ENCODE measurements around the gene UBE2L5. TPM values are rescaled to one million over a fixed set of nuclear protein-coding genes. Genes with fewer than 3 reads are reported as not detected.

The UBE2L5 gene
- total and polyA plus RNA-seq, 2 of the 8 experiments (the other 6 are each of a cell fraction or from before 2014, with no cell fraction given): not detected

GRCh38 chr13:30413842-30414241 lies 8.5 kb upstream of the UBE2L5 start:
- Histone ChIP-seq H3K27me3 (replicated peaks in 1 of 4; ENCODE audit: control insufficient read depth in 3 of 4, extremely low read depth in 1 of 4, insufficient read depth in 3 of 4, low read length in 3 of 4) (peaks cover 0 to 12% (median 7%) of the 10 kb centered on the region in 4 experiments; a peak in 6 of 7 replicates), H3K9ac (replicated peaks in 1 of 4; ENCODE audit: extremely low read depth in 1 of 4, low read depth in 3 of 4, low read length in 3 of 4) (no peak overlapping the region), H3K14ac (ENCODE audit: insufficient read length) (no peak overlapping the region), H3K27ac (ENCODE audit: low read depth, low read length) (no peak overlapping the region), H2AFZ (ENCODE audit: low read length) (no peak overlapping the region), H2BK120ac (replicated peaks; ENCODE audit: low read depth, low read length) (no peak overlapping the region), H3K4me2 (ENCODE audit: insufficient read depth in 1 of 2, low read depth in 2 of 2, low read length in 2 of 2) (no peak overlapping the region), H2BK5ac (ENCODE audit: low read depth, low read length) (no peak overlapping the region), H4K8ac (ENCODE audit: extremely low read depth, insufficient read depth, low read length) (no peak overlapping the region), H3K4me1 (replicated peaks in 1 of 4; ENCODE audit: control insufficient read depth in 3 of 4, insufficient read depth in 4 of 4, low read length in 3 of 4) (peaks cover under 1 to 6% (median 2%) of the 10 kb centered on the region in 4 experiments; a peak in 5 of 7 replicates), H3K4me3 (ENCODE audit: extremely low read depth in 1 of 4, insufficient read depth in 2 of 4, low read depth in 3 of 4, low read length in 4 of 4) (no peak overlapping the region), H3K18ac (ENCODE audit: extremely low read depth, low read length) (no peak overlapping the region), H2AK5ac (ENCODE audit: low read depth, low read length) (no peak overlapping the region), H2BK12ac (ENCODE audit: low read depth, low read length) (no peak overlapping the region), H3K9me3 (ENCODE audit: insufficient read depth in 2 of 2, low read depth in 1 of 2, low read length in 1 of 2) (no peaks in the 10 kb centered on the region), H3K36me3 (ENCODE audit: control insufficient read depth in 2 of 4, insufficient read depth in 4 of 4, low read length in 3 of 4) (no peaks in the 10 kb centered on the region), H4K20me1 (replicated peaks in 1 of 2; ENCODE audit: control insufficient read depth in 1 of 2, insufficient read depth in 2 of 2, low read length in 2 of 2) (no peaks in the 10 kb centered on the region), H3K56ac (replicated peaks; ENCODE audit: insufficient read length, low read depth, low read length) (no peak overlapping the region), H3K79me2 (ENCODE audit: control insufficient read depth in 1 of 2, insufficient read depth in 2 of 2, low read length in 2 of 2) (no peaks in the 10 kb centered on the region), H3K23ac (ENCODE audit: insufficient read length) (no peak overlapping the region), H3K79me1 (ENCODE audit: low read depth, low read length) (no peaks in the 10 kb centered on the region), H2BK15ac (ENCODE audit: low read length) (no peak overlapping the region), H3K23me2 (ENCODE audit: low read depth, low read length) (no peaks in the 10 kb centered on the region), H4K91ac (replicated peaks; ENCODE audit: insufficient read length, low read length) (no peak overlapping the region), H2BK20ac (ENCODE audit: low read length) (no peak overlapping the region), H4K5ac (ENCODE audit: insufficient read length, low read depth, low read length) (no peak overlapping the region), H3K4ac (replicated peaks; ENCODE audit: insufficient read length, low read depth, low read length) (no peak overlapping the region)
- ChIA-PET CTCF (ENCODE audit: partially characterized antibody) (no interaction called here), POLR2A (ENCODE audit: partially characterized antibody) (interaction anchor here (1.4 kb wide), 1 partner anchor 14 kb away, joined by 3 read pairs; no protein-coding TSS in a partner anchor)
- 56% methylated on average over 3 of the region's 3 CpGs; no CpG with 5 or more reads in 1 of the 2 experiments for WGBS, 2 experiments (ENCODE audit: extremely low coverage in 1 of 2, insufficient coverage in 1 of 2, insufficient read length in 1 of 2, insufficient replicate concordance in 2 of 2, low coverage in 1 of 2, low lambda C conversion rate in 2 of 2, missing lambda C conversion rate in 1 of 2)
- FAIRE-seq (no peak), DNase-seq (ENCODE audit: low read depth in 1 of 2, low spot score in 2 of 2) (no peak)
- TF ChIP-seq SP1 (IDR thresholded peaks at IDR 0.05; ENCODE audit: low read depth, low read length): no peak
- no peak for TF ChIP-seq GTF2F1 (IDR thresholded peaks at IDR 0.05; ENCODE audit: borderline replicate concordance, low read depth, low read length)
- TF ChIP-seq NRF1 (IDR thresholded peaks at IDR 0.05; ENCODE audit: low read depth, low read length): no peak
- no peak for TF ChIP-seq SIRT6 (IDR thresholded peaks at IDR 0.05; ENCODE audit: low read length)
- no peak for TF ChIP-seq CBX5 (IDR thresholded peaks at IDR 0.05; ENCODE audit: low read depth, low read length)
- TF ChIP-seq SAP30 (IDR thresholded peaks at IDR 0.05; ENCODE audit: insufficient read depth, insufficient replicate concordance, low read length): no peak
- TF ChIP-seq, protein P1, sequence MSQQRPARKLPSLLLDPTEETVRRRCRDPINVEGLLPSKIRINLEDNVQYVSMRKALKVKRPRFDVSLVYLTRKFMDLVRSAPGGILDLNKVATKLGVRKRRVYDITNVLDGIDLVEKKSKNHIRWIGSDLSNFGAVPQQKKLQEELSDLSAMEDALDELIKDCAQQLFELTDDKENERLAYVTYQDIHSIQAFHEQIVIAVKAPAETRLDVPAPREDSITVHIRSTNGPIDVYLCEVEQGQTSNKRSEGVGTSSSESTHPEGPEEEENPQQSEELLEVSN (IDR thresholded peaks at IDR 0.05): no peak
- TF ChIP-seq FOSL1 (IDR thresholded peaks at IDR 0.05; ENCODE audit: insufficient read depth, low read depth, low read length): no peak
- TF ChIP-seq GABPA (IDR thresholded peaks at IDR 0.05; ENCODE audit: borderline replicate concordance, insufficient read depth, low read length): no peak
- TF ChIP-seq YY1 (IDR thresholded peaks at IDR 0.05; ENCODE audit: low read depth, low read length): no peak
- TF ChIP-seq HDAC2 (IDR thresholded peaks at IDR 0.05; ENCODE audit: borderline replicate concordance in 1 of 2, low read depth in 2 of 2, low read length in 2 of 2): no peak

Data from H1 (cell line).